Right renal pelvis (tissue), 4 donors: ENCODE results near the gene SNCA. TPM values are rescaled to one million over a fixed set of nuclear protein-coding genes. Genes with fewer than 3 reads are reported as not detected.

ENCODE experiments used
- DNase-seq, 4 donors: peaks; one replicate each; pipeline ENCODE4 v3.0.0-alpha.2; 2013; ENCODE audit warnings: low read depth in 4 of 4, low spot score in 3 of 4, missing footprints in 1 of 4
- polyA plus RNA-seq, 4 donors: library from polyadenylated mRNA; unstranded; fragments of 120-200 nt; gene quantifications; one replicate each; pipeline ENCODE4 v1.2.1, GENCODE V29; 2013; ENCODE audit not compliant: insufficient read length in 4 of 4

Gene SNCA
- polyA plus RNA-seq, 4 donors = 44.9 to 65.9 (median 54.5) TPM

DNA sequence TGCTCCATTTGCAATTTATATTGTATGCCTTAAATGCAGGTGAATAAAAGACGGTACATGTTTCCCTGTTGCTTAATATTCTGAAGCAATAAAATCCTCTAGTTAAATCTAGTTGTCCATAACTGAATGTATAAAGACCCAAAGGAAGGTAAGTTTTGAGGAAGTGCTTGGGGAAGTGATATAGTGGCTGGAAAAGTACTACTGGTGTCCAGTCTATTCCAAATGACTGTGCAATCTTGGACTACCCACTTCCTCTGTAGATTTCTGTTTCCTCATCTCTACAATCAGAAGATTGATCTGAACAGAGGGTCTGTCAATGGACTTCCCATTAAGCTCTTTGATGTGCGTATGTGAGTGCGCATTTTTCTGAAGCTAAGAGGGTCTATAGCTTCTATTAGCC is 17.0 kb downstream of the SNCA start:
- DNase-seq = no peak

DNA sequence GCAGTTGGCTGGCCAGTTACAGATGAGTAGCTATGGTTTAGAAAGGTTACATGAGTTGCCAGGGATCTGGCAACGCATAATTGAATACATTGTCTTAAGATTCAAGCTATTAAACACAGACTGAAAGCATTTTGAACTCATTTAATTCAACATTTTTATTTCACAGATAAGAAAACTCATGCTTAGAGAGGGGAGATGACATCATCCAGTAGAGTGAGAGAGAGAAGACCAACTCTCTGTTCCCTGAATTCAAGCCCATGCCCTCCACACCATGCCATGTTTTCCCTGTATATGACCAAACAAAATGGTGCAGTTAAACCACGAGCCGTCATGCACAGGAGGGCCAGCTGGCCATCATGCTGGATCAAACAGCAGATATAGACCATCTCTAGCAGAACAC is 22.6 kb downstream of the SNCA start:
- DNase-seq = no peak

GRCh38 chr4:89813197-89813596 is 23.8 kb downstream of the SNCA start:
- DNase-seq = no peak

GRCh38 chr4:89807441-89808140 is 29.4 kb downstream of the SNCA start:
- DNase-seq = no peak

- DNase-seq = no peak
Observed at GRCh38 chr4:89805297-89805696, 31.7 kb downstream of the SNCA start.

GRCh38 chr4:89803915-89804314 is 33.0 kb downstream of the SNCA start:
- no peak for DNase-seq

DNA sequence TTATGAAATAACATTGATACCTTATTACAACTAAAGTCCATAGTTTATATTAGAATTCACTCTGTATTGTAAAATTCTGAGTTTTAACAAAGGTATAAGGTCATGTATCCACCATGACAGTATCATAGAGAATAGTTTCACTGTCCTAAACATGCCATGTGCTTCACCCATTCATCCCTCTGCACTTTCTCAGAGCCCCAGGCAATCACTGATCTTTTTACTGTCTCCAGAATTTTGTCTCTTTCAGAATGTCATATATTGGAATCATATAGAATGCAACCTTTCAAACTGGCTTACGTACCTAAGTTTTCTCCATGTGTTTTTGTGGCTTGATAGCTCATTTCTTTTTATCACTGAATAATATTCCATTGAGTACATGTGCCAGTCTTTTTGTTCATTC is 33.9 kb downstream of the SNCA start:
- DNase-seq = no peak

DNA sequence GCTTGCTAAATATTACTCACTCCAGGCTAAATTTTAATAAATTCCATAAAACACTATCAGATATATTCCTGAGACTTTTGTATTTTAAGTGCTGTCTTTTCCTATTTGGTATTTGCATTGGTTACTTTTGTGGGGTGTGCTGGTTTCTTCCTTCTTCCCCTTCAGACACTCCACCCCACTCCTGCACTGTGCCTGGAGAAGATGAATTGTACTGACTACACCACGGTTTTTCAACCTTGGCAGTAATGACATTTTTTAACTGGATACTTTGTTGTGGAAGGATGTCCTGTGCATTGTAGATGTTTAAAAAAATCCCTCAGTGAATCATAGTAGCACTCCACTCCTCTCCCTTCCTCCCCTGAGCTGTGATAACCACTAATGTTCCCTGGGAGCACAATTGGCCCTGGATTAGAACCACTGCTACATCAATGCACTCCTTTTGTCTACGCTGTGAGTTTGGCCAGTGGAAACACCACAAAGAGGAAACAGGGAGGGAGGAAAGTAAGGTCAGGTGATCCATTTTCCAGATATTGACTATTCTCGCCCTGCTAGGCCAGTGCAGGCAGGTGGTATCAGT is 36.3 kb downstream of the SNCA start:
- DNase-seq = no peak

- DNase-seq = no peak
Observed at GRCh38 chr4:89800012-89800516, 36.9 kb downstream of the SNCA start.

DNA sequence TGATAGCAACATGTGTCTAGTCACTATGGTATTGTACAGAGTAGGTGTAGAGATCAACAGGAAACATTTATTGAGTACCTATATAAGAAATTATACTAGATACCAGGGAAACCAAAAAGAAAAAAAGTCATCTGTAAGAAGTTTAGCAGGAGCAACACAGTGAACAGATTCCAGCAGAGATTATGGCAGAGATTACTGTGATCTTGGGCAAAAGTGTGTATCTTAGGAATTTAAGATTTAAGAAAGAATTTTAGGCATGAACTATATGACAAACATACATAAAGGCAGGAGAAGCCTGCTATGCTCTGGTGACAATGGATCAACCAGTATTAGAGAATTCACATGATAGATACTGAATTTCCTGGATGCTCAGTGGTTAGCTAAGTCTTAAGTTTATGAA is 37.9 kb downstream of the SNCA start:
- no peak for DNase-seq

GRCh38 chr4:89797117-89797516 is 39.8 kb downstream of the SNCA start:
- DNase-seq = no peak

DNA sequence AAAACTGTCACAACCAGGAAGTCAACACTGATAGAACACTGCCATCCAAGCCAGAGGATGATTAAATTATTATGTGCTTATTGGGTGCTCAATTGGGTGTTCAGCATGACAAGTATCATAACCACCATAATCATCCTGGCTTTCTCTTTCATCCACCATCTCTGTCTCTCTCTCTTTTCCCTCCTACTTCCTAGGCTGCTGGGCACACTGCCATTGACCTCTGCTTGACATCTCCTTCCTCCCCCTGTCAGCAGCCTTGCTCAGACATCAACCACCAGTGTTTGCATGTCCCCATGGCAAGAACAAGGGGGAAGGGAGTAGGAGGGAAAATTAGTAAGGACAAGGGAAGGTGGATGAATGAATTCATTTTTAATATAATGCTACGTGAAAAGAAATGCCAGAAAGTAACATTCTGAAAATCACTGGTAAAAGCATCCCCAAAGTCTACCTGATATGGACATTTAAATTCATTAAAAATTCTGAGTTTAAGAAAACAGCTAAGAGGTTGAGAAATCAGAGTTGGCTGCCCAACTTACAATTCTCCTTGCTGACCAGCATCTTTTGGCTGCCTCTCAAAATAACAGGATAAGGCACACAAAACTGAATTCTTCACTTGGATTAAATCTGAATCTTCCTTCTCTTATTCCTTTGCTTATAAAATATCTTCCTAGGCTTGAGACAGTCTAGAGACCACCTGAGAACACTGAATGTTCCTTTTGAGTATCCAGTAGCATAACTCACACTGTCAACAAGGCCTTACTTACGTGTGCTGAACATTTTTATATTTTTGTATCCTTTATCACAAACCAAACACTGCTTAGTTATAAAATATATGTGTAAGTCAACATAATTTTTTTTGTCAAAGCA is 48.5 kb downstream of the SNCA start:
- DNase-seq = no peak

DNA sequence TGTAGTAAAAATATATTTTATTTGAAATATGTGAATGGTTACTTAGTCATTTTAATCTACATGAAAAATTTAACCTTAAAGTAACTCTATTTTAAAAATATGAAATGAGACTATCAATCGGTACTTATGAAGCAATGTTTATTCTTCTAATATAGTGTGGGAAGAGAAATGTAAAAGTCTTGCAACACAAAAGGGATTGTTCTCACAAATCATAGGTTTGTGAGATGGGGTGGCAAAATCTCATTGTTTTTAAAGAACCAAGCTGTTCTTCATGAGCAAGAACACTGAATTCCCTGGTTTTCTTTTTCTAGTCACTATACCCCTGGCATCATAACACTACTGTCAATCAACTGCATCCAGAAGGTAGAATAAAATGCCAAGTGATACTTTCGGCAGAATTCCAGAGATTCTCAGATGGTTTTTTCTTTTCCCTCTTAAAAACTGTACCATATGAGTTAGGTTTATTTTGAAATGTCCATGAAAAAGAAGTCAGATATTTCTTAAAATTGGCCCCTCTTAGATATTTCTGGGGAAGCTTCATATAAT is 52.2 kb downstream of the SNCA start:
- DNase-seq = no peak

GRCh38 chr4:89781321-89781720 is 55.6 kb downstream of the SNCA start:
- DNase-seq = peak in 1 of 4 donors; percentile 5

GRCh38 chr4:89773805-89774204 is 63.2 kb downstream of the SNCA start:
- DNase-seq = no peak

DNA sequence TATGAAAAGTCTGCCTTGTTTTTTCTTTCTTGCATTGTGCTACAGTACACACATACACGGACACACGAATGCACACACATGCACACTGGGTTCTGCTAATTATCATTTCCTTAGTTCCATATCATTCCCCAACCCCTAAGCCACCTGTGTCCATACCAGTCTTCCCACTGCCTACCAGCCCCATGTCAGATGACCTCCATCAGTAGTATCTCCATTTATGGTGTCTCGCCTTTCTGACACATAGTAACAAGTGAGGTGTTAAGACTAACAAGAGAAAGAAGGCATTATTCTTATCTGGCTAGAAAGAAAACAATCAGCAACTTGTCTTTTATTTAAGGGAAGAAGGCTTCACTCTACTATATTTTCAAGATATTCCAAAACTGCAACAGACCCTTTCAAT is 67.1 kb downstream of the SNCA start:
- DNase-seq = no peak

- no peak for DNase-seq
Observed at GRCh38 chr4:89767924-89768323, 69.0 kb downstream of the SNCA start.

DNA sequence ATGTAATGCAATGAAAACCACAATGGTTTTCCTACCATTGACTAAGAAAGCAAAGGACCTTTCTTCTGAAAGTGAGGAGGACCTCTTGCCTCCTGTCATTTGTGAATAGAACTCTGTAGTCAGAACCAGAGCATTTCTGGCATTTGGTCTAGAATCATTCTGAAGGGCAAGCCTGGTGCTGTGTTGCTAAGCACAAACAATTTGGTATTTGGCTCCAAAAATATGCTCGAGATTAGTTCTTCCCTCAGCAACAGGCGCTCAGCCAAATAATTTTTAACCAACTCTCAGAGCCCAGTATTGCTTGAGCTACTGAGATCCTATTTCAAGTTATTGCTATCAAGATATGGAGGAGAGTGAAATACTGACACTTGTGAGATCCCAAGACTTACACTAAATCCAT is 71.0 kb downstream of the SNCA start:
- peak in 1 of 4 donors; percentile 26 for DNase-seq

GRCh38 chr4:89765528-89765927 is 71.4 kb downstream of the SNCA start:
- DNase-seq = no peak

GRCh38 chr4:89762311-89762710 is 74.7 kb downstream of the SNCA start:
- DNase-seq = no peak

DNA sequence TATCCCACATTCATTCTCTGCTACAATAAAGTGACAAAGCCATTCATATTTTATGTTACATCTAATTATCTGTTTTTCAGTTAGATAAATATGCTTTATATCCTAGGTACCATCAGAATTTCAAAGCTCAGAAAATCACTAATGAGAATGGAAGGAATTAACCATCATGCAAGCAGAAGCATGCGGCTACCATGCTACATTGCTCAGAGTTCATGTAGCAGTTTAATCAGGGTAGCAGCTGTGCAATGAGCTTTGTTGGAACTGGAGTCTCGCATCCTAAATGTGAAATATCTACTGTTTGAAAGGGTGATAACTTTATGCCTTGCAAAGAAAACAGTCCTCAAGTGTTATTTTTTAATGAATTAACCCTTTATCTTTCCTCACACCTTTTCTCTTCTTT is 77.5 kb downstream of the SNCA start:
- DNase-seq = no peak
